ENCODE results near the gene NOTCH2.

NOTCH2 gene

DNA sequence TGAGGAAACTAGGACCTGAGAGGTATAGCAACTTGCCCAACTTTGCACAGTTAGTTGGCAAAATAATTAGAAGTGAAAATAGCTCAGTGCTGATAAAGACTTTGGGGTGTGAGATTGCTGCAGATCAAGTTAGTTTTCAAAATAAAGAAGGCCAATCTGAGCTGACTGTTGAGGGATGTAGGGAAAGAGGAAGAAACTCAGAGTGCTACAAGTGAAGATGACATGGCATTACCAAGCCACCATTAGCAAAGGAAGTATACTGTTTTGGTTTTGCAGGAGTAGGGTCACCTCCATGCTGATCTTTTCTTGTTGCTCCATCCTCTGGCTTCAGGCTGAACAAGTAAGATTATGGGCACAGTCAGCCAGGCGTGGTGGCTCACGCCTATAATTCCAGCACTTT, 94.5 kb downstream of the NOTCH2 start:
- DNase-seq (ENCODE audit: low read depth in 3 of 3) = no peak

- no peak for DNase-seq (ENCODE audit: low read depth in 3 of 3)
Measured at GRCh38 chr1:119974013-119974412, 95.4 kb downstream of the NOTCH2 start.

- no peak for DNase-seq (ENCODE audit: low read depth in 3 of 3)
Measured at GRCh38 chr1:119971710-119972570, 97.5 kb downstream of the NOTCH2 start.

DNA sequence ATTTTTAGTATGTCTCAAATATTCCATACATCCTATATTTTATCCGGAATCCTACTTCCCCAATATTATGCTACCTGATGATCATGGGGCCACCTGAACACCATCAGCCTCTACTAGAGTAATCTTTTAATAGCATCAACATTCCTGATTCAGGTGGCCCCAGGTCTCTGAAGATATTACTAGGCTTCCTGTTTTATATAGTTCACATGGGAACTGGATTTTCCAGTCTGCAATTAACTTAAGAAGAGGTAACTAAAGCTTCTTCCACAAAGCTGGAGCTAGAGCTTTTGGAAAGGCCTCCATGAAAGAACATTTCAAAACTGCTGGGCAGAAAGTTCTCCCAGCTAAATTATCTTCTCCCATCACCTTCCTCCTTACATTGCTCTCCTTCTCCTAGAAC, 100.9 kb downstream of the NOTCH2 start:
- no peak for DNase-seq (ENCODE audit: low read depth in 3 of 3)

- peak; percentile 63 to 71 (median 70) for DNase-seq (ENCODE audit: low read depth in 3 of 3)
Measured at GRCh38 chr1:119968068-119968492, 101.4 kb downstream of the NOTCH2 start.

- no peak for DNase-seq (ENCODE audit: low read depth in 3 of 3)
Measured at GRCh38 chr1:119966681-119967080, 102.8 kb downstream of the NOTCH2 start.

DNA sequence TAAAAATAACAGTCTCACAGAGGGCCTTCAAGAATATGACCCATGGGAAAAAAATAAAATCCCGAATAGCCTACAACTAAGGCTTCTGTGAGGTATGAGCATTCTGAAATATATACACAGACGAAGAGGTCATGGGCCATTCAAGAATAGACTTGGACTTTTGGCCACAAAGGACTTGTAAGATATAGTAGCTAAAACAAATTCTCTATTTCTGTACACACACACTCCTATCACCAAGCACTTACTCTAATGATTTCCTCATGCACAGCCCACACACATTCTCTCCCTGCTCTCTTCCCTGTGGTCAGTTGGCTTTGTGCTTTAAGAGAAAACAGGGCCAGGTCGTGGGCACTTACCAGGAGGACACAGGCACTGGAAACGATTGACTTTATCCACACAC, 103.4 kb downstream of the NOTCH2 start:
- DNase-seq (ENCODE audit: low read depth in 3 of 3) = no peak

DNA sequence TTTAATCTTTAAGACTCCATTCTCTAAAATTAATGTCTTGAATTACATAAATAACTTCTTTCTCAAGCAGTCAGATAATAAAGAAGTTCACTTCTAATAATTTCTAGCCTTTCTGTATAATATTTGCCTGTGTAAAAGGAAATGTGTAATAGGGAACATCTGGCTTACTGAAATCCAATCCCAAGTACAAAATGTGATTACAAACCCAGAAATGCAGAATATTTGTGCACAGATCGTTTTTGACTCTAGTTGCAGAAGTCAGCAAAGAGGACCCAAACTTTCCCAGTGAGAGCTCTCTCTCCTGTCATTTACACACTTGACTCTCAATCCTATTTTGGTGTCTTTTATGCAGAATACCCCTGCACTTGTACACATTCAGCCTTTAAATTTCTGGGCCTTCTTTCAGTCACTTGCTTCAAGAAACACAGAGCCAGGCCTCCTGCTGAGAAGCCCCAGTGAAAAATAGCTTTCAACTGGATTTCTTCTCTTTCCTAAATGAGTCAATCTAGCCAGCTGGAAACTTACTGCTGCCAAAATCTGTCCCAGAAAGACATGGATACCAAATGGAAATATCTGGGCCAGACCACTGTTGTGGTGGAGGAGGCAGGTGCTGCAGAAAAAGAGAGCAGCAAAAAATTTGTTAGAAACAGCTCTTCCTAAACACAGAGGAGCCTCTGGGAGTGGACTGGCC, 104.6 kb downstream of the NOTCH2 start:
- no peak for DNase-seq (ENCODE audit: low read depth in 3 of 3)

GRCh38 chr1:119962296-119962968, 107.0 kb downstream of the NOTCH2 start:
- no peak for DNase-seq (ENCODE audit: low read depth in 3 of 3)

DNA sequence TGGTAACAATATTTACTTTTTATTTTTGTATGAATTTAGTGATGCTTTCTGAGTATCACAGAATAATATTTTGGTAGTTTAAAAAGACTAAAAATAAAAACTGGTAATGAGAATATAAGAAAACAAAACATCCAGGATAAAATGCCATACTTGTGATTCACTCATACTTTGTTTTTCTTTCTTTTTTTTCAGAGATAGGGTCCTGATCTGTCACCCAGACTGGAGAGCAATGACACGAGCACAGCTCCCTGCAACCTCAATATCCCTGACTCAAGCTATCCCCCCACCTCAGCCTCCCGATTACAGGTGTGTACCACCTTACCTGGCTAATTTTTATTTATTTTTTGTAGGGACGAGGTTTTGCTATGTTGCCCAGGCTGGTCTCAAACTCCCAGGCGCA, 109.0 kb downstream of the NOTCH2 start:
- no peak for DNase-seq (ENCODE audit: low read depth in 3 of 3)

DNA sequence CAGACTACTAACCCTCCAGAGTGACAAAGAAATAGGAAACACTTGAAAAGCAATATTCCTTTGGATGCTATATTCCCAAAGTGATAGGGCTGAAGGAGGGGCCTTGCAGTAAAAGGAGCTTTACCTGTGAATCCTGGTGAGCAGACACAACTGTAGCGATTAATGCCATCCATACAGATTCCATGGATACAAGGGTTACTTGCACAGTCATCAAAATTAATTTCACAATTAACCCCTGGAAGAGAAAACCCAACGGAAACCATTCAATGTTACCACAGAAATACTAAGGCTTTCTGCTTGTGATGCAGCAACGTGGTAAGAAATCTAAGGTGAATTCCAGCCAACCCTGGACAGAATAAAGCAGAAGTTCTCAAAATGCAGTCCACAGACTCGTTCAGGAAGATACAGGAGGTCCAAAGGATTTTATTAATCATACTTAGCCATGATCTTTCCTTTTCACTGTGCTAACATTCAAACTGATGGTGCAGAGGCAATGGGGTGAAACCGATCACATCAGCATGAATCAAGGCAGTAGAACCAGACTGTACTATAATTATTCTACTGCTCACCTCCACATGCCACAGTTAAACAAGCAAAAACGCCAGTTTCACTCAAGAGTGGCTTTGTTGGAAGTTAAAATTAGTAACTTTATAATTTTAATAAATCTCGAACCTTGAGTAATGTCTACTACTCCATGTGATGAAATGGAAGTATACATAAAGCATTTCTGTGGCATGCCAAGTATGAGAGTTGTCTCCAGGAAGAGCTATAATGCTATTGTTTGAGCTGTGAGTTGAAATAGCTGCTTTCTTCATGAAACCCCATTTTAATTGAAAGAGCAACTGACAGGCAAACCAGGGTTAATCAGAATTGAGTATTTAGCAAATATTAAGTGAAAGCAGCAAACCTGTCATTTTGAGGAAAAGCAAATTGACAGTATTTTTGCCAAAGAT, 109.9 kb downstream of the NOTCH2 start:
- no peak for DNase-seq (ENCODE audit: low read depth in 3 of 3)

DNA sequence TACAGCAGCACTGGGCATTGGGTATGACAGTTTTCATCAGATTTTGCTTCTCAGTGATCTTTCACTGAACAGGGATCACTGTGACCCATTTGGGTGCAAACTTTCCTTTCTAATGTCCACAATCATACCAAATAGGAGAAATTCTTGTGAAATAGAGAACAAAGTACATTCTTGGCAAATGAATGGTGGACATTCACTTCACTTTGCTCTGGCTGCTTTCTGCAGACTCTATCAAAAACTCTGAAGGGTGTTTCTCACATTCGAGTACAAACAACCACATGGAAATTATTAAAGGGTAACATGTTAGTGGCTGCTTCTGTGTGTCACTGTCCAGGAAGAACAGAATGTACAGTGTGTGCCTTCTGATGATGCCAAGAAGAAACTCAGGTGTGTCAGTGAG, 111.2 kb downstream of the NOTCH2 start:
- DNase-seq (ENCODE audit: low read depth in 3 of 3) = no peak

DNA sequence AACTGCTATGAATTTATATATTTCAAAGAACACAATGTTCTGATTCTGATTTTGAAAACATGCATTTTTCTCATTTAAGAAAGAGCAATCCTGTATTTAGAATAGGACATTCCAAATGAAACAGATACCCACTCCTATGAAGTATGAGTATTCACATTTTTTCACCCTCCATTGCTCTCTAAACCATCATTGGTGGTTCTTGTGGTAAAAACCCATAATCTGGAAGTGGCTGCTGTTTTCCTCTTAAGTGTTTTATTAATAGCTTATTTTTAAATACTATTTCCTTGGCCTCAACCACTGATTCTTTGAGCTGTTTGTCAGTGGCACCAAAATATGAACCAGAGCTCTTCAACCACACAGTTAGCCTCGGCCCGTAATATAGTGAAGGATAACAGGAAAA, 113.2 kb downstream of the NOTCH2 start:
- DNase-seq (ENCODE audit: low read depth in 3 of 3) = no peak

DNA sequence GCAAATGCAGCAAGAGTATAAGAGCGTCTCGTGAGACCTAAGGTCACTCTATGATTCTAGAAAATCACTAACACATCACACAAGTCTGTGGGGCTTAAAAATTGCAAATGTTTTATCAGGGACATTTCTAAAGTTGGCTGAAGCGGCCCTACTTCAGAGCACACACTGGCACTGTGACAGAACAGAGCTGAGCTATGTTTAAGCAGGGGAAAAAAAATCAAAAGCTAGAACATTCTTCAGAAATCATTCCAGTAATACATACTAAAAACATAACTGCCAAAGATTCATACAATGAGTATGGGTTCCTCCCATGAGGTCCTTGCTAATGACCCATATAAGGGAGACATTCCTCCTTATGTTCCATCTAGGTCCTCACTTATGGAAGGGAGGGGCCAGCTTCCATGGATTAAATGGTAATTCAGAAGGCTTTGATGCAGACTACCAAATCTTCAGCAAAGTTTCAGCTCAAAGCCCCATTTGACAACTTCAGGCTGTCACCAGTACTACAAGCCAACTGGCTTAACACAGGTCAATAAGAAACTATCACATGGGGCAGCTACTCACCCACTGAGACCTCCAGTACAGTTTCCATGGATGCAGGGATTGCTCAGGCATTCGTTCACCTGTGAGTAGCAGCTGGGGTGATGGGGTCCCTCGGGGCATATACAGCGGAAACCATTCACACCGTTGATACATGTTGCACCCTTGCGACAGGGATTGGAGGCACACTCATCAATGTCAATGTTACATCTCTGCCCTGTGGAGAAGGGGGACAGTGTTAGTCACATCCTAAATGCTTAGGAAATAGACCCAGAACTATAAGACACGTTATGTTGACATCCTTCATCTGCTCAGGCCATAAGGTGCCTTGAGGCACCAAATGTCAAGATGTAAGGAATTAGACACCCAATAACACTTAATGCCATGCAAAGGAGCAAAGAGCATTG, 114.7 kb downstream of the NOTCH2 start:
- DNase-seq (ENCODE audit: low read depth in 3 of 3) = no peak

- DNase-seq (ENCODE audit: low read depth in 3 of 3) = no peak
Measured at GRCh38 chr1:119953266-119953998, 116.0 kb downstream of the NOTCH2 start.

DNA sequence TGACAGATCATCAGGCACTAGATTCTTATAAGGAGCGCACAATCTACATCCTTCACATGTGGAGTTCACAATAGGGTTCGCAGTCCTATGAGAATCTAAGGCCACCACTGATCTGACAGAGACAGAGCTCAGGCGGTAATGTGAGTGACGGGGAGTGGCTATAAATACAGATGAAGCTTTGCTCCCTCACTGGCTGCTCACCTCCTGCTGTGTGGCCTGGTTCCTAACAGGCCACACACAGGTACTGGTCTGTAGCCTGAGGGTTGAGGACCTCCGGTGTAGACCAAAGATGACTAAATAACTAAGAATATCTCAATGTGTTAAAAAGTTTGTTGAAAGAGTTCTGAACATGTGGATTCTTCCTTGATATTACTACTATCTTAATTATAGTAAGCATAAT, 117.0 kb downstream of the NOTCH2 start:
- DNase-seq (ENCODE audit: low read depth in 3 of 3) = no peak

DNA sequence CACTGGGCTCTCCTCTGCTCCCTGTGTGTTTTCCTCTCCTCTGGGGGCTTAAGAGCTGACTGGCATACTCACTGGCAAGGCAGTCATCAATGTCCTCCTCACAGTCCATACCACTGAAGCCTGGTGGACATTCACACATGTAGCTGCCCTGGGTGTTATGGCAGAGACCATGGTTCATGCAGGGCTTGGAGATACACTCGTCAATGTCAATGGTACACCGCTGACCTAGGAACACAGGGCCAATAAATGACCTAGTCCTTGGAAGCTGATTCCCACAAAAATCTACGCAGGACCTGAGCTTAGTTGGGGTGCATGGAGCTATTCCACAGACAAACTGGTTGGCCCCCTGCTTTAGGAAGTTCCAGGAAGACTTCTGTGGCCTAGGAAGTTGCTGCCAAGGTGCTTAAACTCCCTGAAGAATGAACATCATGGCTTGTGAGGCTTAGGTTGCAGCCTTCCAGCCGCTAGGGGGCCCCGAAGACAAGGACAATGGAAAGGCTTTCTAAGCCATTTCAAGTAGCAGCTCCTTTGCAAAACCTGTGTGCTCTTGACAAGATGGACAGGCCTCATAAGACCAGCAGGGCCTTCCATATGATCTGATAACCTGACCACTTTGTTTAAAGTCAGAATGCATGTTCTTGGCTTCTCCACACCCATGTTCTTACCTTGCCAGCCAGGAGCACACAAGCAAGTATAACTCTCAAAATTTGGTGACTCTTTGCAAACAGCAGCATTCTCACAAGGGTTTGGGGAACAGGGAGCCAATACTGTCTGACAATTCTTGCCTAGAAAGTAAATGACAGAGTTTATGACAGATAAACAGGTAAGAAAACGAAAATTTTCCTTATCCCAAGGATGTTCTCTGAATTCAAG, 120.9 kb downstream of the NOTCH2 start:
- DNase-seq (ENCODE audit: low read depth in 3 of 3) = peak; percentile 40 to 66 (median 46)

GRCh38 chr1:119947468-119947867, 122.0 kb downstream of the NOTCH2 start:
- DNase-seq (ENCODE audit: low read depth in 3 of 3) = no peak

- DNase-seq (ENCODE audit: low read depth in 3 of 3) = no peak
Measured at GRCh38 chr1:119946724-119947123, 122.7 kb downstream of the NOTCH2 start.
